NCI-H1092 treated with DMSO at 0.1 percent for 48 hours (cell line): ENCODE data around the gene C8B.

Experiments used
- DNase-seq: peaks from one replicate; lab custom pipeline; 2025; lab: John Stamatoyannopoulos, UW

The C8B gene

DNA sequence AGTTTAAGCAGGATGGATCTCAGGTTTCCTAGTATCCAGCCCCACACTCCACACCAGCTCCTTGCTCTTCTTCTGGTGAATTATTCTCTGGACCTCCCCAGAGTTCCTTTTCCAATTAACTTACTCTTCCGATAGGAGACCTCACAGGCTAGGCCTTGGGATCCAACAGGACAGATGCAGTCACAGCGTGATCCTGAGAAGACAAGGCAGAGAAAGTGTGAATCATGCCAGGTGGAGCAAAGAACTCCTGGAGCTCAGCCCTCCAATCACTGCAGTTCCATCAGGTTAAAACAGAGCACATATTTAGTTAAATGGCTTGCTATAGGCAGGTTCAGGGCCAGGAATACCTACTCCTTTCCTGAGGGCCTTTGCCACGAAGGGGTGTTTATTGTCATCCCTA lies 34.1 kb downstream of the C8B start:
- no peak for DNase-seq

DNA sequence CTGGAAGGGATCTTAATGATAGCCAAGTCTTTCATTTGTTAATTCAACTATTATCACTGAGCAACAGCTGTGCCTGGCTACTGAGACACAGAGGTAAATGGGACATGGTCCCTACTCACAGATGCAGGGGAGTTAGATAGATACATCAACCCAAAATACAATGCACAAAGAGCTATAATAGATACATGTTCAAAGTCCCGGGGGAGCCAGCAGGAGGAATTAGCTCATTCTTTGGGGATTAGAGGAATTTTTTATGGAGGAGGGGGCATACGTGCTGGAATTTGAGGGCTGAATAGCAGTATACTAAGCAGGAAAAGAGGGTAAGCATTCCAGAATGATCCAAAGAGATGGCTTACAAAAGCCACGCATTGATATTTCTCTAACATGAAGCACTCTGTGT lies 34.6 kb downstream of the C8B start:
- DNase-seq = no peak

DNA sequence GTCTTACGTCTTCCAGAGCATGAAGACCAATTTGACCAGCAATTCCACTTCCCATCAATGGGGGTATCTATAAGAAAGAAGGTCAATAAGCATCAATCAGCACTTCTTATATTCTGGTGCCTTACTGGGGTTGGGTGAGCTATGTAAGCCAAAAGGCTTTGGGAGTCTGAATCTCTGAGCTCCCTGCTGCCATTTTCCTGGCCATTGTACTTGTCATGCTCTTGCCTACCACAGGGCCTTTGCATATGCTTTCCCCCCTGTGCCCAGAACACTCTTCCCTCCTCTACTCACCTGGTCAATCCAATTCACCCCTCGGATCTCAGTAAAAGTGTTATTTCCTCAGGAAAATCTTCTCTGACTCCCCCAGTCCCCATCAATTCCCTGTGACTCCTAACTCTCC lies 36.3 kb downstream of the C8B start:
- DNase-seq = no peak

DNA sequence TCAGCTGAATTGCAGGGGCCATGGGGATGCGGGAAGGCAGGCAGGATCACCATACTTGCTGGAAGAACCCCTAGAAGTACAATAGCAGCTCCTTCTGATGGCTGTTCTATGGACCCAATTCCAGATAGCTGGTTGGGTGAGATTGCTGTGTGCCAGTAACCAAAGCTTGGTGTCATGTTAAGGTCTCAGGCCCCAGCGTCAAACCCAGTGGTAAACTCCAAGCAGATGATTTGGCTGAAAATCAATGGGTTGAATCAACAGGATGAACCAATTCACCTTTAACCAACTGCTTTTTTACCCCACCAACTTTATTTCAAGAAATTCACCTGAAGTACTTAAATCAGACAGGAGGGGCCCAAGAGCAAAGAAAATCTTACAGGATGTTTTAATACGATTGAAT lies 37.8 kb downstream of the C8B start:
- no peak for DNase-seq

DNA sequence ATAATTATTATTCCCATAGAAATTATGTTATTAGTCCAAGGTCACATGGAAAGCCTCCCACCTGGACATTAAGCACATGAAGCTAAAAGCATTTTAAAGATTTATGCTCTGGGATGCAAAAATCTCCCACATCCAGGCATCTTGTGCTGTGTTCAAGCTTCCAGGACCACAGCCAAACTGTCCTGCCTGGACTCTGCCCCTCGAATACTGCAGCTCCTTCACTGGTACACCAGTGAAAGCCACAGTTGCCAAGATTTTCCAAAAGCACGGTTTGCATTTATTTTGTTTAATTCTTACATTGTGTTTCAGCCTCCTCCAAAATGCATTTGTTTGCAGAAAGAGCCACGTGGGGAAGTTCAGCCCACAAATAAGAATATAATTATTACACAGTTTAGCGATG lies 38.6 kb downstream of the C8B start:
- DNase-seq = no peak

DNA sequence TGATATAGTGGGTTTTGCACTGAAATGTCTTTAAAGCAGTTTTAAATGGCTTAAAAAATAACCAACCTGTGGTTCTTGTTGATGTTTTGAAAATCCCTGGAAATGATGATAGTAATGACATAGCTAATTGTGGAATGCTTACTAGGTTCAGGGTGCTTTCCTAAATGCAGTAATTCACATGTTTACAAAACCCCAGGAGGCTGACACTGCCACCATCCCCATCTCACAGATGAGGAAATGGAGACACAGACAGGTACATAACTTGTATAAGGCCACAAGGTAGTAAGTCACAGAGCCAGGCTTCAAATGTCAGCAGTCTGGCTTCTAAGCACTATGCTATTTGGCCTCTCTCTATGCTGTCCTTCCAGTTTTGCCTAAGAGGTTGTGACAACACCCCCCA lies 40.6 kb downstream of the C8B start:
- DNase-seq = no peak

DNA sequence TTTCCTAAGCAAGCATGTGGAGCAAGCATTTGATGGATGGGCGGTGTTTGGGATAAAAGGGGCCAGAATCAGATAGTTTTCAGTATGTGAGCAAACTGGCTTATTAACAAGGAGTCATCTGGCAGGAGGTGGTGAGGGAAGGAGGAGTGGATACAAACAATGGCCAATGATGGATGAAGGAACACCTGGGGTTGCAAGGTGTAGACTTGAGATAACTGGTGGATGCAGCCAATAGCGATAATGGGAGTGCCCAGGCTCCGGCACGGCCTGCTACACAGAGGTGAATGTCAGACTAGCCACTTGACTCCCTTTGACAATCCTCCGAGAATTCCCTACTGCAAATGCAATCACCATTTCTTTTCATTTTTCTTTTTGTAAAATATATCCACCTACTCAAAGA lies 41.7 kb downstream of the C8B start:
- DNase-seq = no peak

DNA sequence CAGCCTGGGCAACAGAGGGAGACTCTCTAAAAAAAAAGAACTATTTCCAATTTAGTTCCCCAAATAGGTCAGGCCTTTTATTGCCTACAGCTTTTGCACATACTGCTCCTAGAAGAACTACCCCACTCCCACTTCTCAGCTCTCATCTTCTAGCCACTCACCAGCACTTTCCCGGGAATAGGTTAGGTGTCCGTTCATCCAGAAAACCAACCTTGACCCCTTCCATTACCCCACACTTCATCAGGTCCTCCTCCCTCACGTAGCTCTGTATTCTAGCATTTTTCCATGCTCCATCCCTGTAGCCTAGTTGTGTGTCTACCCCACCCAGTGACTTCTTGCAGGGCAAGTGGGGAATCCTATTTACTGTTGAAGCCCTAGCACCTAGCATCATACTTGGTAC lies 42.6 kb downstream of the C8B start:
- no peak for DNase-seq

DNA sequence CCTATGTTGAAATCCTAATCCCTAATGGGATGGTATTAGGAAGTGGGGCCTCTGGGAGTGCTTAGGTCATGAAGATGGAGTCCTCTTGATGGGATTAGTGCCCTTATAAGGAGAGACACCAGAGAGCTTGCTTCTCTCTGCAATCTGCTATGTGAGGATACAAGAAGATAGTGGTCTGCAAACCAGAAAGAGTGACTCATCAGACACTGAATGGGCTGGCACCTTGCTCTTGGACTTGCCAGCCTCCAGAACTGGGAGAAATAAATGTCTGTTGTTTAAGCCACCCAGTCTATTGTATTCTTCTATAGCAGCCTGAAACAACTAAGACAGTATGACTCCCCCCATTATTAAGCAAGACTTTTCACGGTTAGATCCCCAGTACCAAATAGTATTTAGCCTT lies 43.3 kb downstream of the C8B start:
- DNase-seq = no peak

DNA sequence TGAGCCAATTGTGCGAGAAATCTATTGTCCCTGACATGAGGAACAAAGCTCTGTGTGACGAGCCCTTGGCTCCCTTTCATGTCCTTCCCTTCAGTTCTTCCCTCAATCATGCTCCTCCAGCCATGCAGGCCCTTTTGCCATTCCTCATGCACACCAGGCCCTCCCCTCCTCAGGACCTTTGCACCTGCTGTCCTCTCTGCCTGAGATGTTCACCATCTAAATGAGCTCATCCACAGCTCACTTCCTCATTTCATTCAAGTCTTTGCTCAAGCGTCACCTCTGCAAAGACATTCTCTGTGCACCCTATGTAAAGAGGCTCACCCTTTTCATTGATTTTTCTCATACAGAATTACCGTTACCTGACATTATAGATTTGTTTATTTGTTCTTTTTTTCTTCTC lies 43.7 kb downstream of the C8B start:
- no peak for DNase-seq

DNA sequence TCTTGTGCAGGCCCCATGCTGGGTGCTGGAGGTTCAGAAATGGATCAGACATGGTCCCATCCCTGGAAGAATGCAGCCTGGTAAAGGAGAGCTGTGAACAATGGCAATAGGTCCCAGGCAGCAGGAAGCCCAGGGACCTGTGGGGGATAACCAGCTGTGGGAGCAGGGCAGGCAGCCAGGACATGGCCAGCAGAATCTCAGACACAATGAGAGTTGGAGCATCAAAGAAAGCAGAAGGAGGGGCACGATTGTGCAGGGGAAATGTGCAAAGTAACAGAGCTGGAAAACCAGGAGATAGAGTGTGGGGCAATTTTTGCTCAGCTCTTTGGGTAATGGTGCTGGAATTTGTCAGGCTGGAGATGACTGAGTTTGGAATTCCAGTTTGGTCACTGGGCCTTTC lies 44.3 kb downstream of the C8B start:
- no peak for DNase-seq

DNA sequence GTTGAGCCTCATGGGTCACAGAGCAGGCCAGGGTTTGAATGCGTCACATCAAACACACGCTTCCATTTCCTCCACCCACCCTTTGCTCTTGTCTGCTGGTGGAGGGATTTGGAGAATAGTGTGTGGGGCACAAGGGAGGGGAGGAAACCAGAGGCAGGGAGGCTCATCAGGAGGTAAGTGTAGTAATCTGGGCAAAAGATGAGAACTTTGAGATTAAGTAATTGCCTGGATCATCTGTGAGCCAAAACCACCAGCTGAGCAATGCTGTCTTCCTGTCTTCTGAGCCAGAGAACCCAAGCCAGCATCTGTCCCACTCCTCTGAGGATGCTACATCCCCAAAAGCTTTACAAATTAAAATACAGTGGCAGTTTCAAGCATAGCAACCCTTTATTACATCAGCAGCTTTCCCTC lies 45.2 kb downstream of the C8B start:
- DNase-seq = no peak

DNA sequence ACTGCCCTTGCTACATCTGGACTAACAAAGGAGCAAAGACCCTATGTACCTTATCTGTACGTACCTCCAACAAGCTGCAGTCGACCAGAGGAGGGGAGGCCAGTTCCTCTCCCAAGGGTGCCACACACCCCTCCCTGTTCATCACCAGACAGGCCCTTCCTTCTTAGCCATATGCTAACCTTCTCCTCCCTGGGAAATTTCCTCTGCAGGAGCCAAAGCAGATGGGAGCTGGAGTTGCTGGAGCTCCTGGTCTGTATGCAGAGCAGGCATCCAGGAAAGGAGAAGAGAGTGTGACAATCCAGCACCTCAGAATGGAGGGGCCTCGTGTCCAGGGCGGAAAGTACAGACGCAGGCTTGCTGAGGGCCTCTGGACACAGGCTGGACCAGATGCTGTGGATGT lies 48.5 kb downstream of the C8B start:
- no peak for DNase-seq

DNA sequence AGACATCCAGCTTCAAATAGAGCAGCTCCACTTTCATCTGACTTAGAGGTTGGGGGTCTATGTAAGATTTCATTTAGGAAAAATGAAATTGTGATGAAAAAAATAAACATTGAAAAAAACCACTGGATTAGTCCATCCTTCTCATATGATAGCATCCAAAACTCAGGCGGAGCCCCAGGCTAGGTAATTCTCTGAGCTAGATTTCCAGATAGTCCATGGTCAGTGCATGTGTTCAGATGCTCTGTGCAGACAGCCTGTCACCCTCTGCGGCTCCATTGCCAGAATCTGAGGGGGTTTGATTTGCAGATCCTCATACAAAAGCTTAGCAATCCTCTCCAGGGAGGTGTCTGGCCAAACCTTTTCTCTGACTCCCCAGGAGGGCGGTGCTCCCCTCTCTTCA lies 49.2 kb downstream of the C8B start:
- no peak for DNase-seq

DNA sequence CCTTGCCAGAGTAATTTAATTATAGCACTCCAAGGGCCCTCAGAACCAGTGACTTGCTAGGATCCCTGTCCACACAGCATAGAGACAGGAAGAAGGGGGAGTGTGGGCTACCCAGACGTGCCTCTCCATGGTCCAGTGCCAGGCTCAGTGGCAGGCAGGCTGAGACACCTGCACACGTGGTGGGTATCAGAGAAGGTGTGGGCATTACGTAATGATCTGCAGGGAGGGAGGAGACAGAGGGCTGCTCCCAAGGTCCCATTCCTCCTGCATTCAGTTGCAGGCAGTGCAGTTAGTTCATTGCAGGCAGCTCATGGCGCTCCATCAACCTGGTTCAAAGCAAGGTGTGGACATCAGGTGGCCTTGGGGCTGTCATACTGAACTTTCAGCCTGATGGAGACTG lies 49.9 kb downstream of the C8B start:
- no peak for DNase-seq

DNA sequence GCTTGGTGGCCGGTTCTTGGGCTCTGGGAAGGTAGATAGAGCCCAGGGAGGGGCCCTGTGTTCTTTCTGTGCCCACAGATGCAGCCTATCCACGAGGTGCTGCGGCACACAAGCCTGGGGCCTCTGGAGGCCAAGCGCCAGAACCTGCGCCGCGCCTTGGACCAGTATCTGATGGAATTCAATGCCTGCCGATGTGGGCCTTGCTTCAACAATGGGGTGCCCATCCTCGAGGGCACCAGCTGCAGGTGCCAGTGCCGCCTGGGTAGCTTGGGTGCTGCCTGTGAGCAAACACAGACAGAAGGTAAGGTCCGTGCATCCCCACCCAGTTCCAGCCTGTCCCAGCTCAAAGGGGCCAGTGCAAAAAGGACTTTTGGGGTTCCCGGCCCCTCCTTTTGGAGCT lies 53.5 kb downstream of the C8B start:
- no peak for DNase-seq

DNA sequence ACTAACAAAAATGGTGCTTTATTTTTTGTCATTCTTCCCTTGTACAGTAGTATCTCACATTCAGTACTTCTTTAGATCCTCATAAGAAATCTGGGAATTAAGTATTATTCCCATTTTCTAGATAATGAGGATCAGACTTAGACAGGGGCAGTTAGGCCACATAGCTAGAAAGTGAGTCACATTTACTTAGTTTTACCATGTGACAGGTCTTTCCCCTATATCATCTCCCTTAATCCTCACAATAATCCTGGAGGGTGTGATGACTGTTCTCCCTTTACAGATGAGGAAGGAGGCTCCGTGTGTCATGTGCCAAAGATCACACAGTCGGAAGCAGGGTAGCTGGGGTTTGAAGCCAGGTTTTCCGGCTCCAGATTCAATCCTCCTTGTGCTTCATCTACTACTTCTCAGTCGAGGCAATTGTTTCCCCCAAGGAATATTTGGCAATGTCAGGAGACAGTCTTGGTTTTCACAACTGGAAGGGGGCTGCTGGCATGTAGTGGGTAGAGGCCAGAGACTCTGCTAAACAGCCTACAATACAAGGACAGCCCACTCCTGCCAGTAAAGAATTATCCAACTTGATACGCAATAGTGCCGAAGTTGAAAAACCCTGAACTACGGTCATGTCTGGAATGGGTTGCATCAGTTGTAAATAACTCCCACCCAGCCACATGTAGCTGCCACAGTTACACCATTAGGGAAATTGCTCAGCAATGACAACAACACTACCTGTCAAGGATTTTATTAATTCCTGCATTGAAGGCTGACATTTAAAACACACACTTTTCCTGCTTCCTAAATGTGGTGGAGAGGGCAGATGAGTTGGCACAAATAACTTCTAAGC lies 54.5 kb downstream of the C8B start:
- DNase-seq = no peak

DNA sequence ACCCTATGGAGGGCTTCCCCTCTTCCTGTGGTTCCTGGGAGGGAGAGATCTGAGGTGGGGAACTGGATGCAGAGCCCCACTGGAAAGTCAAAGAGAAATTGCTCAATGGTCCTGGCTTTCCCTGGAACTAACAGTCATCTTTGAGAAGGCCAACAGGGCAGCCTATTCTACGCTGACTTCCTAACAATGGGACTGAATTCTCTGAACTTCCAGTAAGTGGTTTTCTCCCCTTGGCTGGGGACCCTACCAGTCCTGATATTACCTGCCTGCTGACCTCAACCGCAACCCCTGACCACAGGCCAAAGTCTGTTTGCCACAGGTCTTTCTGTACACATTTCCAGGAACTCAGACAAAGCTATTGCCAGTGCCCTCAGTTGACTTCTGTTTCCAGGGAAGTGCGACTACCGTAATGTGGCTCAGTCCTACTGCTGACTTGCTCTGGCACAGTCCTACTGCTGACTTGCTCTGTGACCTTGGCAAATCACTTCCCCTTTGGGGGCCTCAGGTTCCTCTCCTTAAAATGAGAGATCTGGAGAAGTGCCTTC lies 55.3 kb downstream of the C8B start:
- DNase-seq = no peak

DNA sequence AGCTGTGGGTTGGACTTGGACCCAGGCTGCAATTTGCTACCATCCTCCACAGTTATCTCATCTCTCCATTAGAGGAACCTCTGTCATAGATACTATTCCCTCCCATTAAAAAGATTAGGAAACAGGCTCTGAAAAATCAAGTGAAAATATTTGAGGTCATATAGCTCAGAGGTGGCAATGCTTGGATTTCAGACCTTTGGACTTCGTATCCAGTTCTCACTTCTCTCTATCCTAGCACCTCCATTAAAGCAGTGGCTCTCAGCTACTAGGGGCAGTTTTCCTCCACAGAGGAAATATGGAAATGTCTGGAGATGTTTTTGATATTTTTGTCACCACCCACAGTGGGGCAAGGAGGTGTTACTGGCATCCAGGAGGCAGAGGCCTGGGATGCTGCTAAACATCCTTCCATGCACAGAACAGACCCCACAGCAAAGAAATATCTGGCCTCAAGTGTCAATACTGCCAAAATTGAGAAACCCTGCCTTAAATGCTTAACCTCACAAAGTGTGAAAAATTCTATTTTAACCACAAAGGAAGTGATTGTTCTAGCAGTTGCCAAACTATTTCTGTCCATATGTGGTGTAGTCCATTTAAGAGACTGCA lies 57.1 kb downstream of the C8B start:
- DNase-seq = no peak

DNA sequence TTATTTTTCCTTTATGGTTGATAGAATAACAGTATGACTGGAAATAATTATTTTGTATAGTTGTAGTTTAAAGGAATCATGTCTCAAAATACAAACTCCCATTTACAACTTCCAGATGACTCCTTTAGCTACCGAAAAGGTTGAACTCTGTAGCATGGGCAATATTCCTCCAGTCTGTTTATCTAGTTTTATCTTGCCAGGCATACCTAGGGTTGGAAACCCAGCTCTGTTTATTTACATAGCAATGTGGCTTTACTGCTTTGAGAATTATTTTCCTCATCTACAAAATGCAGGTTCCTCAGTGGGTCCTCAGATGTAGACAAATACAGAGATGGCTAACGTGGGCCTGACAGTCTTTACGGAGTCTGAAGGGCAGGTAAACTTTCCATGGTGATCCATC lies 60.1 kb downstream of the C8B start:
- DNase-seq = no peak

DNA sequence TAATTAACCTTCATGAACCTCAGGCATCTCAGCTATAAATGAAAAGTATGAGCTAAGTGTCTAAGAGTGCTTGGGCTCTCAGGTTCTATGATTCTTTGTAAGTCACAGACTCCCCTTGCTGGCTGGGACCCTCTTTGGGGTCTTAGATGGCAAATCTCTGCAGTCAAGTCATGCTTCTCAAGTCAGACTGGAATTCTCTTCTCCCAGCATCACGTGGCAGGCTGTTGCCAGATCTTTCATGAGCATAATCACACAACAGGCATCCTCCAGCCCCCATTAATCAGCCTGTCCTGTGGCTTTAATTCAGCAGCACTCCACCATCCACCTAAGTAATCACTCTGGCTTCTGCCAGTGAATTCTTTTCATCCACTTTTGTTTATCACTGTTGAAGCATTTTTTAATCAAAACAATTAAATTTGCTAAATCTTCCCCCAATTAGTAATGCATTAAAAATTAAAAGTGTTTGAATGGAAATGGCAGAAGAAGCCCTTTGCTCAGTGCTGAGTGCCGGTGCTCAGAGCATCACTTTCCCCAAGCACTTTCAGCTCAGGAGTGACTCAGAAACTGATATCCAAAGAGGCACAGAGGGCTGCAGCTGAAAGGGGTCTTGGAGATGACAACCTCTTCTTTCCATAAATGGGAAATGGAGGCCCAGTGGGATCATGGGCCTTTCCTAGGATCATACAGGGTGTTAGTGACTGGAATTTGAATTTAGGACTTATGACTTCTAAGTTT lies 61.0 kb downstream of the C8B start:
- no peak for DNase-seq

DNA sequence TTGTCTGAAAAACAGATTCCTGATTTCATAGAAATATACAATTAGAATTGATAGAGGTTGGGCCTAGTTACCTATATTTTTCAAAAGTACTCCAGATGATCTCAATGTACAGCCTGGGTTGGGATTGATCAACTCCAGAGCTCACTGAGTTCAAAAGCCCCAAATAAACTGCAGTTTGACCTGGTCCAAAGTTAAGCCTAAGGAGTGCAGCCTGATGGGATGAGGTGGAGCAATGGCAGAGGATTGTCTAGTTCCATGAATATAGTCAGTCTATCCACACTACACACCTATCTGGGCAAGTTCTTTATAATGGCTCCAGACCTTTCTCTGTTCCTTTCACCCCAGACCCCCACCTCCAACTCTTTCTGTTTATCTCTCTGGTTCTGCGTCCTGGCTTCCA lies 62.0 kb downstream of the C8B start:
- DNase-seq = no peak

DNA sequence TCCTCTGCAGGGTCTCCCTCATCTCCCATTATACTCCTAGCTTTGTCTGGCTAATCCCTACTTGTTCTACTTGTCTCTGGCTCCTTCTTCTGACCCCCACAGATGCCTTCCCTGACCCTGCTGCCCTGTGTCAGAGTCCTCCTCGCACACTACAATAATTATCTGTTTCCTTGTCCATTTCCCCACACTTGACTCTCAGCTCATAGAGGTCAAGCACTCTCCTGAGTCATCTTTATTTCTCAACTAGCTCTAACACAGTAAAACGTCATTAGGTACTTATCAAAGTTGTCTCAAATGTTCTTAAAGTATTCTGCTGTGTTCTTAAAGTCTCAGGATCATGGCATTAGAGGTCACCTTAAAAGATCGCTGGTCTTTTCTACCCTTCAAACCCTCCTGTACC lies 64.1 kb downstream of the C8B start:
- DNase-seq = no peak
